ENCODE measurements around the gene PZP.

PZP gene

GRCh38 chr12:9204380-9204779, 3.8 kb downstream of the PZP start:
- H3K9me3 ChIP-seq (ENCODE audit: control insufficient read depth, low read length) = no peaks in the 10 kb centered on the region
- TF ChIP-seq CTCF (IDR thresholded peaks at IDR 0.05) = no peak
- no peaks in the 10 kb centered on the region for H3K79me2 ChIP-seq
- H3K9ac ChIP-seq = no peak overlapping the region
- no peaks in the 10 kb centered on the region for H3K4me1 ChIP-seq
- H3K4me2 ChIP-seq (ENCODE audit: low read length) = no peak overlapping the region
- no peaks in the 10 kb centered on the region for H3K36me3 ChIP-seq (ENCODE audit: control insufficient read depth, insufficient read depth, low read length)
- H3K4me3 ChIP-seq (ENCODE audit: low read depth, low read length) = no peak overlapping the region
- H2AFZ ChIP-seq = no peak overlapping the region
- no peak overlapping the region for H3K27ac ChIP-seq
- no peaks in the 10 kb centered on the region for H3K27me3 ChIP-seq (ENCODE audit: control insufficient read depth, insufficient read depth, low read length)

DNA sequence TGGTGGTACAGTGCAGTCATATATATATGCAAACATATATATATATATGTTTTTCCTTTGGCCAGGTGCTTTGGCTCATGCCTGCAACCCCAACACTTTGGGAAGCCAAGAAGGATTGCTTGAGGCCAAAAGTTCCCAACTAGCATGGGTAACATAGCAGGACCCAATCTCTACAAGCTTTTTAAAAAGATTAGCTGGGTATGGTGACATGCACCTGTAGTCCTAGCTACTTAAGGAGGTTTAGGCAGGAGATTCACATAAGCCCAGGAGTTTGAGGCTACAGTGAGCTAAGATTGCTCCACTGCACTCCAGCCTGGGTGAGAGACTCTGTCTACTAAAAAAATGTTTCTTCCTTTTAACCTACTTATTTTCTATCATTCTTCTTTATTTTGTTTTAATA, 10.2 kb downstream of the PZP start:
- Histone ChIP-seq H3K4me3 (ENCODE audit: low read depth, low read length) (no peak overlapping the region), H3K27me3 (ENCODE audit: control insufficient read depth, insufficient read depth, low read length) (no peaks in the 10 kb centered on the region), H2AFZ (no peak overlapping the region), H3K27ac (no peak overlapping the region), H3K36me3 (ENCODE audit: control insufficient read depth, insufficient read depth, low read length) (no peaks in the 10 kb centered on the region), H3K4me1 (no peaks in the 10 kb centered on the region), H3K9me3 (ENCODE audit: control insufficient read depth, low read length) (no peaks in the 10 kb centered on the region), H3K4me2 (ENCODE audit: low read length) (no peak overlapping the region), H3K9ac (no peak overlapping the region), H3K79me2 (no peaks in the 10 kb centered on the region)
- TF ChIP-seq CTCF (IDR thresholded peaks at IDR 0.05) = no peak

- Histone ChIP-seq H3K27me3 (ENCODE audit: control insufficient read depth, insufficient read depth, low read length) (no peaks in the 10 kb centered on the region), H3K4me2 (ENCODE audit: low read length) (no peak overlapping the region), H3K9ac (no peak overlapping the region), H2AFZ (no peak overlapping the region), H3K4me1 (no peaks in the 10 kb centered on the region), H3K27ac (no peak overlapping the region), H3K4me3 (ENCODE audit: low read depth, low read length) (no peak overlapping the region), H3K79me2 (no peaks in the 10 kb centered on the region), H3K36me3 (ENCODE audit: control insufficient read depth, insufficient read depth, low read length) (no peaks in the 10 kb centered on the region), H3K9me3 (ENCODE audit: control insufficient read depth, low read length) (no peaks in the 10 kb centered on the region)
- TF ChIP-seq CTCF (IDR thresholded peaks at IDR 0.05) = no peak
Measured at GRCh38 chr12:9184276-9184675, 23.9 kb downstream of the PZP start.

DNA sequence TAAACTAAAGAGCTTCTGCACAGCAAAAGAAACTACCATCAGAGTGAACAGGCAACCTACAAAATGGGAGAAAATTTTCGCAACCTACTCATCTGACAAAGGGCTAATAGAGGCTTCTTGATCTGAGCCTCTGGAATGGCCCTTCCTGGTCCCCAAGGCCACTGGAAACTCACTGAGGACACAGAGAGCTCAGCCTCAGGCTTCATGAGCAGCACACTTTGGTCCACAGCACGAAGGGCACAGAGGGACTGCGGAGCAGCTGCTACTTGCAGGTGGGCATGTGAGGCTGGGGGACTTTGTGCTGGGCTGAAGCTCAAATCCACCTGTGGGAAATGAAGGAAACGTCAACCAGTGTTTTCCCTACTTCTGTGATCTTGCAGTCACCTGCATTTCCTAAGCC, 27.4 kb downstream of the PZP start:
- no peak overlapping the region for H3K27ac ChIP-seq
- H3K4me2 ChIP-seq (ENCODE audit: low read length) = no peak overlapping the region
- no peaks in the 10 kb centered on the region for H3K4me1 ChIP-seq
- H3K79me2 ChIP-seq = no peaks in the 10 kb centered on the region
- no peak overlapping the region for H3K4me3 ChIP-seq (ENCODE audit: low read depth, low read length)
- no peaks in the 10 kb centered on the region for H3K9me3 ChIP-seq (ENCODE audit: control insufficient read depth, low read length)
- no peak overlapping the region for H2AFZ ChIP-seq
- no peaks in the 10 kb centered on the region for H3K27me3 ChIP-seq (ENCODE audit: control insufficient read depth, insufficient read depth, low read length)
- no peak for TF ChIP-seq CTCF (IDR thresholded peaks at IDR 0.05)
- no peak overlapping the region for H3K9ac ChIP-seq
- no peaks in the 10 kb centered on the region for H3K36me3 ChIP-seq (ENCODE audit: control insufficient read depth, insufficient read depth, low read length)

DNA sequence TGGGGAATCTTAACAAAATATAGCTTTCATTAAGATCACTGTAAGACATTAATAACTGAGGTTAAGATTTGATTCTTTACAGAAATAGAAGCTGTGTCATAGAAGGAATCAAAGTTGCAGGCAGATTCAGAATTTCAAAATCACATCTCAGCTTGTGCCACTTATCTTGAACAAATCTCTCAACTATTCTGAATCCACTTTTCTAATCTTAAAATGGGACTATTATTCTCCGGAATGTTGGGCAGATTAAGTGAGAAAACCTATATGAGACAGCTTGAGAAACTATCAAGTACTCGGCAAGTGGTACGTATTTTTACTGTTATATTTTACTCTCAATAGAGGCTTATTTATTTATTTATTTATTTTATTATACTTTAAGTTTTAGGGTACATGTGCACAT, 28.4 kb downstream of the PZP start:
- Histone ChIP-seq H2AFZ (no peak overlapping the region), H3K4me2 (ENCODE audit: low read length) (no peak overlapping the region), H3K27me3 (ENCODE audit: control insufficient read depth, insufficient read depth, low read length) (no peaks in the 10 kb centered on the region), H3K79me2 (no peaks in the 10 kb centered on the region), H3K9me3 (ENCODE audit: control insufficient read depth, low read length) (no peaks in the 10 kb centered on the region), H3K4me1 (no peaks in the 10 kb centered on the region), H3K27ac (no peak overlapping the region), H3K9ac (no peak overlapping the region), H3K36me3 (ENCODE audit: control insufficient read depth, insufficient read depth, low read length) (no peaks in the 10 kb centered on the region), H3K4me3 (ENCODE audit: low read depth, low read length) (no peak overlapping the region)
- no peak for TF ChIP-seq CTCF (IDR thresholded peaks at IDR 0.05)

Data from parathyroid adenoma (tissue), 2 donors.